ENCODE data around the gene TAS2R50.

The TAS2R50 gene

GRCh38 chr12:10982244-10982643, 4.5 kb downstream of the TAS2R50 start:
- no peak overlapping the region for H3K27ac ChIP-seq (ENCODE audit: low read depth, low read length)
- H3F3A ChIP-seq (ENCODE audit: control insufficient read depth, insufficient read depth) = no peaks in the 10 kb centered on the region
- H3K9me2 ChIP-seq (replicated peaks; ENCODE audit: control insufficient read depth, low read length) = no peaks in the 10 kb centered on the region
- no peaks in the 10 kb centered on the region for H3K36me3 ChIP-seq (ENCODE audit: control insufficient read depth, low read length)
- no peaks in the 10 kb centered on the region for H3K79me2 ChIP-seq (ENCODE audit: control insufficient read depth, low read length)
- H3K27me3 ChIP-seq (ENCODE audit: control insufficient read depth, low read length) = no peaks in the 10 kb centered on the region
- H3K4me1 ChIP-seq (ENCODE audit: control insufficient read depth, low read length) = no peaks in the 10 kb centered on the region
- H4K20me1 ChIP-seq (ENCODE audit: control insufficient read depth, insufficient read depth, low read depth, low read length) = no peaks in the 10 kb centered on the region
- H3K4me3 ChIP-seq (ENCODE audit: low read length) = no peak overlapping the region
- TF ChIP-seq EZH2phosphoT487 (IDR thresholded peaks at IDR 0.05; ENCODE audit: borderline replicate concordance, low read length) (no peak), CTCF (IDR thresholded peaks at IDR 0.05; ENCODE audit: low read depth, low read length, poor library complexity, severe bottlenecking) (no peak)
- H3K4me2 ChIP-seq (ENCODE audit: low read length) = no peak overlapping the region
- no peaks in the 10 kb centered on the region for H3K9me3 ChIP-seq (ENCODE audit: control insufficient read depth, insufficient read depth, low read length)

GRCh38 chr12:10974965-10975364, 11.7 kb downstream of the TAS2R50 start:
- no peaks in the 10 kb centered on the region for H3K9me3 ChIP-seq (ENCODE audit: control insufficient read depth, insufficient read depth, low read length)
- no peaks in the 10 kb centered on the region for H3F3A ChIP-seq (ENCODE audit: control insufficient read depth, insufficient read depth)
- H3K79me2 ChIP-seq (ENCODE audit: control insufficient read depth, low read length) = no peaks in the 10 kb centered on the region
- no peaks in the 10 kb centered on the region for H3K4me1 ChIP-seq (ENCODE audit: control insufficient read depth, low read length)
- no peaks in the 10 kb centered on the region for H3K36me3 ChIP-seq (ENCODE audit: control insufficient read depth, low read length)
- no peak overlapping the region for H3K4me2 ChIP-seq (ENCODE audit: low read length)
- no peaks in the 10 kb centered on the region for H3K27me3 ChIP-seq (ENCODE audit: control insufficient read depth, low read length)
- H3K9me2 ChIP-seq (replicated peaks; ENCODE audit: control insufficient read depth, low read length) = no peaks in the 10 kb centered on the region
- H4K20me1 ChIP-seq (ENCODE audit: control insufficient read depth, insufficient read depth, low read depth, low read length) = no peaks in the 10 kb centered on the region
- no peak overlapping the region for H3K4me3 ChIP-seq (ENCODE audit: low read length)
- TF ChIP-seq EZH2phosphoT487 (IDR thresholded peaks at IDR 0.05; ENCODE audit: borderline replicate concordance, low read length) = no peak
- TF ChIP-seq CTCF (IDR thresholded peaks at IDR 0.05; ENCODE audit: low read depth, low read length, poor library complexity, severe bottlenecking) = no peak
- no peak overlapping the region for H3K27ac ChIP-seq (ENCODE audit: low read depth, low read length)

GRCh38 chr12:10968765-10969456, 17.8 kb downstream of the TAS2R50 start:
- Histone ChIP-seq H3F3A (ENCODE audit: control insufficient read depth, insufficient read depth) (no peaks in the 10 kb centered on the region), H3K9me3 (ENCODE audit: control insufficient read depth, insufficient read depth, low read length) (no peaks in the 10 kb centered on the region), H3K9me2 (replicated peaks; ENCODE audit: control insufficient read depth, low read length) (no peaks in the 10 kb centered on the region), H3K4me2 (ENCODE audit: low read length) (no peak overlapping the region), H3K27ac (ENCODE audit: low read depth, low read length) (no peak overlapping the region), H3K79me2 (ENCODE audit: control insufficient read depth, low read length) (no peaks in the 10 kb centered on the region), H4K20me1 (ENCODE audit: control insufficient read depth, insufficient read depth, low read depth, low read length) (no peaks in the 10 kb centered on the region), H3K36me3 (ENCODE audit: control insufficient read depth, low read length) (no peaks in the 10 kb centered on the region), H3K4me1 (ENCODE audit: control insufficient read depth, low read length) (no peaks in the 10 kb centered on the region), H3K27me3 (ENCODE audit: control insufficient read depth, low read length) (no peaks in the 10 kb centered on the region), H3K4me3 (ENCODE audit: low read length) (no peak overlapping the region)
- TF ChIP-seq CTCF (IDR thresholded peaks at IDR 0.05; ENCODE audit: low read depth, low read length, poor library complexity, severe bottlenecking) = no peak
- TF ChIP-seq EZH2phosphoT487 (IDR thresholded peaks at IDR 0.05; ENCODE audit: borderline replicate concordance, low read length) = no peak

Measured in DOHH2 (cell line).